Stimulated activated CD4-positive, alpha-beta T cell treated with anti-CD3 and anti-CD28 coated beads, TNF-alpha, amount 100 ng/mL, for 1 hour (primary cell): ENCODE results near the gene CADM1.

ENCODE experiments used
- DNase-seq, 3 donors: peaks; one replicate each; pipeline ENCODE4 v3.0.0-alpha.2; 2020; ENCODE audit warnings: low read depth in 3 of 3, low spot score in 1 of 3

CADM1 gene

DNA sequence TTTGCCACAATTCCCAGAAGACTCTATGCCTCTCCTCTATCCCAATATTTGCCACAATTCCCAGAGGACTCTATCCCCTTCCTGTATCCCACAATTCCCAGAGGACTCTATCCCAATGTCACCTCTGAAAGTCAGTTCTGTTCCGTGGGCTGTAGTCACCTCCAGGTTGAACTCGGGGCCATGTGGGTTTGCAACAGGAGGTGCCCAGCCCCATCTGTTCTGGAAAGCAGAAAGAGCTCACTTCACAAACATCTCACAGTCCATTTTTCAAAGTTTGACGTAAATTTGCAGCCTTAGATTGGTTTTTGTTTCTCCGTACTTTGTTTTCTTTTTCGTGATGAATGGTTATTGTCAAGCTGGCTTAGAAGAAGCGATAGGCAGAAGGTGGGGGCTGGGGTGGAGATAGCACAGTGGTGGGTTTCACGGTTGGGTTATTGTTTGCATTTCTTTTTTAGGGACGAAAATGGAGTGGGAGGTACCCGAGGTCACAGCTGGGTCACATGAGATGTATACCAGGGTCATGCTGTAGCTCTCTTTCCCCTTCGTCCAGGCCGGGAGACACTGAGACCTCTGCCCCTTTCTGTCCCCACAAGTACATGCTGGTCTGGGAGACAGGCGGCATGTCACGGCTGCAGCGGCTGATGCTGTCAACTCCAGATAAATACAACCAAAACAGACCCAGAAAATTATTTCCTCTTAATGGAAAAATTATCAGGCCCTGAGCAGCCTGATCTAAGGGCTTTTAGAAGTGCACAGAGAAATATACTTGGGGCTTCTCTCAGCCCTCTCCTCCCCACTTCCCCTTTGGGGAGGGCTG lies 374.5 kb downstream of the CADM1 start:
- no peak for DNase-seq

DNA sequence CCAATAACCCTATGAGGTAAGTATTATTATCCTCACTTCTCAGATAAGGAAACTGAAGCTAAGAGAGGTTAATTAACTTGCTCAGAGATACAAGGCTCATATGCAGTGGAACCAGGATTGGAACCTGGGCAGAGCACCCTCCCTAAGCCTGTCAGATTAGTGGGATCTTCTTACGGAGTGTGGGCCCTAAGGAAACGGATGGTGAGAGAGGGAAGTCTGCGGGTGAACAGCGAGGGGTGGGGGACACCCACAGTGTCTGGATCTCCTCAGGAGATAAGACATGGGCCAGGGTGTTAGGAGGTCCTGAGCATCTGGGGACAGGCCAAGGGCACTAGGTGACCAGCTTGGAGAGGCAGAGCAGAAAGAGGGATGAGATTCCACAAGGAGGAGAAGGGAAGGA lies 376.0 kb downstream of the CADM1 start:
- no peak for DNase-seq

DNA sequence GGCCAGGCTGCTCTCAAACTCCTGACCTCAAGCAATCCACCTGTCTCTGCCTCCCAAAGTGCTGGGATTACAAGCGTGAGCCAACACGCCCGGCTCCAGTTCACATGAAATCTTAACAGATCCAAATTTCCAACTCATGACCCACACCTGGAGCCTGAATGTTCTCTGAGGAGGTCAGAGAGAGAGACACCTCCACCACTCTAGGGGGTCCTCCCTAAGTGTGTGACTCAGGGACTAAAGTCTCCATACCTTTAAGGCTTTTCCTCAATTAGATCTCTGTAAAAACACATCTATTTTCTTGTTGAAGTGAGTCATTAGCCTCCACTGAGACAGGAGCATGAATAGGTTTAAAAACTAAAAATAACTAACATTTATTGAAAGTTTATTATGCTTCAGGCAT lies 376.4 kb downstream of the CADM1 start:
- no peak for DNase-seq

DNA sequence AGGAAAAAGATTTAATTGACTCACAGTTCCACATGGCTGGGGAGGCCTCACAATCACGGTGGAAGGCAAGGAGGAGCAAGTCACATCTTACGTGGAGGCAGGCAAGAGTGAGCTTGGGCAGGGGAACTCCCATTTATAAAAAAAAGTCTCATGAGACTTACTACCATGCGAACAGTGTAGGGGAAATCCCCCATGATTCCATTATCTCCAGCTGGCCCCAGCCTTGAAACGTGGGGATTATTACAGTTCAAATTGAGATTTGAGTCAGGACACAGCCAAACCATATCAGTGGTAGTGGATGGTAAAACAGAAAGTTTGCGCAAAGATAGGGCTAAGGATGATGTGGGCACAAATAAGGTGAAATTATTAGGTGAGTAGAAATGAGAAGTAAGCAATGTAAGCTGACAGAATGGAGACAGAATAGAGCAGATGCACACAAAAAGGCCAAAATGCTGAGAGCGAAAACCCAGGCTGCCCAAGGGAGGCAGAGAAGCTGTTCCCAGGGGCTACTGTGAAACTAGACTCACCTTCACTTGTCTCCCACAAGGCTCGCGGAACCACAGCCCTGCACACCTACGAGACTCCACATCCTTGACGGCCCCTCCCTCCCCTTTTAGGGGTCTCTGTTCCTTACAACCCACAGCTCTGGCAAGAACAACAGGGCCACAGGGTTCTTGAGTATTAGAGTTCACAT lies 377.6 kb downstream of the CADM1 start:
- no peak for DNase-seq

DNA sequence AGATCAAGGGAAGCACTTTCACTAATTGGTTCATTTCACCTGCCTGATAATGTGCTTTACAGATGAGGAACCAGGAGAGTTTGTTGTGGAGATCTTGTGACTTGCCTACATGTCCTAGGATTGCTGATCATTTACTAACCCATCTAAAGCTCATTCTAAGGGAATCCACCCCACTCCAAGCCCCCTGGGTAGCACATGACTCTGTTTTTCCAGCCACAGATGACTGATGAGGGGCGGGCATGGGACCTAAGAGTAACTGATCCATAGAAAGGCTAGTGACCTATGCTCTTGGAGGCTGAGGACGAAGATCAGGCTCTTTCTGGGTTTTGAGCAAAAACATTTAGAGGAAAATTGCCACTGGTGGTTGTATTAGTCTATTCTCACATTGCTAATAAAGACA lies 378.1 kb downstream of the CADM1 start:
- DNase-seq = no peak

DNA sequence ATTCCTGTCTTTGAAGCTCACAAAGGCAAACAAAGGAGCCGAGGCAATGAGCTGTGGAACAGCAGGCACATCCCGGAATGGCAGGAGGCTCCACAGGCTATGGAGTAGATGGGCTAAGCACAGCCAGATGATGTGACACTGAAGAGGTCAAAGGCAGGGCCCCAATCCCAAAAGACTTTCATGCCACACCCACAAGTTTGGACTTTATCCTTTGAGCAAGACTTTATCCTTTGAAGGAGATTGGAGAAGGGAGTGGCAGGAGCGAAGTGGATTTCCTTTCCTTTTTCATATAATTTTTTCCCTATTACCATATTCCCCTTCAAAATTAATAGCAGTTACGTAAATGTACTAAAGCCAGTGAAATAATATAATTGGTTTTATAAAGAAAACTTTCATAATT lies 379.4 kb downstream of the CADM1 start:
- DNase-seq = no peak

DNA sequence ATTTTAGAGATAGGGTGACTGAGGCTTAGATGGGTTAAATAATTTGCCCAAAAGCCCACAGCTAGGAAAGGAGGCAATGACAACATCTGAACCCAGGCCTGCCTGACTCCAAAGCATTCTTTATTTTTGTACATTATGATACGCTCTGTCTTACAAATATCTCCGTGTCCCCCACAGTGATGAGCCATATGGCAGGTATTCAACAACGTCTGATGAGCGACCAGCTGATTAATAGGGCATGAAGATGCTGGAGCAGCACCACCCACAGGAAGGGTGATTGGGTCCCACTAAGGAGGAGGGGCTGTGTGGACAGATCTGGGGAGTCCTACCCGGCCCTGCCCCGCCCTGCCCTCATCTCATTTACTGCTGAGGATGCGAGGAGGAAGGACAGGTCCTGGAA lies 380.6 kb downstream of the CADM1 start:
- DNase-seq = no peak

DNA sequence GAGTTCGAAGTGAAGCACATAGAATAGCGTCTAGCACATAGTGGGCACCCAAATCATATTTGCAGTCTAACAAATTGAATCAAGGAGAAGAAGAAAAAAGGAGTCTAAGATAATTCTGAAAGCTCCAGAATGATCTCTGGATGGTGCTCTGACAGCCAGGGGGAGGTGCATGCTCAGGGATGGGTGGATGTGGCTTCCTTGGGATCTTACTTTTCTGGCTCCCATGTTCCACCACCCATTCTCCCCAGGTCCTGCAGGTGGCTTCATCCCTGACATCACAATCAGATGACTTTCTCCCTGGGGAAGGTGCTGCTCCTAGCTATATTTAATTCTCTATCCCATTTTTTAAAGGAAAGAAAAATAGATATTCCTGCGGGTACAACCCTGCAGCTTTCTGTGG lies 381.9 kb downstream of the CADM1 start:
- no peak for DNase-seq
